ENCODE results near the gene SHH.

SHH gene

GRCh38 chr7:155846936-155847335 lies 34.7 kb upstream of the SHH start:
- Histone ChIP-seq H3K36me3 (ENCODE audit: insufficient read depth, low read length) (no peaks in the 10 kb centered on the region), H3K27me3 (ENCODE audit: insufficient read depth, low read length, poor library complexity, severe bottlenecking) (no peaks in the 10 kb centered on the region), H3K9ac (ENCODE audit: low read depth, low read length, poor library complexity, severe bottlenecking) (no peak overlapping the region), H3K9me3 (ENCODE audit: insufficient read depth, low read depth, low read length) (no peaks in the 10 kb centered on the region; the same call in 1 of the 2 replicates), H3F3A (ENCODE audit: low read depth) (no peaks in the 10 kb centered on the region), H3K4me1 (ENCODE audit: insufficient read depth, low read length, poor library complexity, severe bottlenecking) (no peaks in the 10 kb centered on the region), H3K79me2 (ENCODE audit: insufficient read depth, low read length) (no peaks in the 10 kb centered on the region), H3K4me2 (ENCODE audit: low read depth, low read length, poor library complexity, severe bottlenecking) (no peak overlapping the region), H3K4me3 (ENCODE audit: low read length, poor library complexity, severe bottlenecking) (no peak overlapping the region), H2AFZ (ENCODE audit: low read length) (no peak overlapping the region), H4K20me1 (ENCODE audit: insufficient read depth, low read length, poor library complexity, severe bottlenecking) (no peaks in the 10 kb centered on the region), H3K9me2 (replicated peaks; ENCODE audit: low read depth, low read length) (no peaks in the 10 kb centered on the region)
- TF ChIP-seq CTCF (conservative IDR thresholded peaks at IDR 0.05; ENCODE audit: low read length) (no peak), EZH2phosphoT487 (IDR thresholded peaks at IDR 0.05; ENCODE audit: borderline replicate concordance) (no peak)

- H3K4me2 ChIP-seq (ENCODE audit: low read depth, low read length, poor library complexity, severe bottlenecking) = no peak overlapping the region
- no peaks in the 10 kb centered on the region; the same call in 1 of the 2 replicates for H3K9me3 ChIP-seq (ENCODE audit: insufficient read depth, low read depth, low read length)
- H2AFZ ChIP-seq (ENCODE audit: low read length) = no peak overlapping the region
- no peaks in the 10 kb centered on the region for H3K79me2 ChIP-seq (ENCODE audit: insufficient read depth, low read length)
- no peaks in the 10 kb centered on the region for H3K9me2 ChIP-seq (replicated peaks; ENCODE audit: low read depth, low read length)
- H3K27me3 ChIP-seq (ENCODE audit: insufficient read depth, low read length, poor library complexity, severe bottlenecking) = no peaks in the 10 kb centered on the region
- H3F3A ChIP-seq (ENCODE audit: low read depth) = no peaks in the 10 kb centered on the region
- H3K4me3 ChIP-seq (ENCODE audit: low read length, poor library complexity, severe bottlenecking) = no peak overlapping the region
- no peak overlapping the region for H3K9ac ChIP-seq (ENCODE audit: low read depth, low read length, poor library complexity, severe bottlenecking)
- no peaks in the 10 kb centered on the region for H3K36me3 ChIP-seq (ENCODE audit: insufficient read depth, low read length)
- H4K20me1 ChIP-seq (ENCODE audit: insufficient read depth, low read length, poor library complexity, severe bottlenecking) = no peaks in the 10 kb centered on the region
- no peak for TF ChIP-seq CTCF (conservative IDR thresholded peaks at IDR 0.05; ENCODE audit: low read length)
- TF ChIP-seq EZH2phosphoT487 (IDR thresholded peaks at IDR 0.05; ENCODE audit: borderline replicate concordance) = no peak
- no peaks in the 10 kb centered on the region for H3K4me1 ChIP-seq (ENCODE audit: insufficient read depth, low read length, poor library complexity, severe bottlenecking)
These were observed 33.9 kb upstream of the SHH start for GRCh38 chr7:155846156-155846555.

- Histone ChIP-seq H2AFZ (ENCODE audit: low read length) (no peak overlapping the region), H3K4me2 (ENCODE audit: low read depth, low read length, poor library complexity, severe bottlenecking) (no peak overlapping the region), H3K4me3 (ENCODE audit: low read length, poor library complexity, severe bottlenecking) (no peak overlapping the region), H3K27me3 (ENCODE audit: insufficient read depth, low read length, poor library complexity, severe bottlenecking) (no peaks in the 10 kb centered on the region), H4K20me1 (ENCODE audit: insufficient read depth, low read length, poor library complexity, severe bottlenecking) (no peaks in the 10 kb centered on the region), H3K4me1 (ENCODE audit: insufficient read depth, low read length, poor library complexity, severe bottlenecking) (no peaks in the 10 kb centered on the region), H3K9ac (ENCODE audit: low read depth, low read length, poor library complexity, severe bottlenecking) (no peak overlapping the region), H3F3A (ENCODE audit: low read depth) (no peaks in the 10 kb centered on the region), H3K79me2 (ENCODE audit: insufficient read depth, low read length) (no peaks in the 10 kb centered on the region), H3K36me3 (ENCODE audit: insufficient read depth, low read length) (no peaks in the 10 kb centered on the region), H3K9me2 (replicated peaks; ENCODE audit: low read depth, low read length) (no peaks in the 10 kb centered on the region), H3K9me3 (ENCODE audit: insufficient read depth, low read depth, low read length) (no peaks in the 10 kb centered on the region; the same call in 1 of the 2 replicates)
- no peak for TF ChIP-seq CTCF (conservative IDR thresholded peaks at IDR 0.05; ENCODE audit: low read length)
- no peak for TF ChIP-seq EZH2phosphoT487 (IDR thresholded peaks at IDR 0.05; ENCODE audit: borderline replicate concordance)
These were observed 33.0 kb upstream of the SHH start for GRCh38 chr7:155845226-155845625.

Measured in Loucy (cell line).